GM19395 (cell line): ENCODE data around the gene SIRT3.

Experiments
- ATAC-seq: cut with Tn5 transposase; IDR thresholded peaks from one replicate; pipeline ENCODE4 v1.9.1; 2021; ENCODE audit warnings: mild to moderate bottlenecking, moderate library complexity; ENCODE audit not compliant: unreplicated experiment

The SIRT3 gene

GRCh38 chr11:271319-271715 lies 35.2 kb upstream of the SIRT3 start:
- ATAC-seq: no peak

- ATAC-seq: no peak
These were observed 34.5 kb upstream of the SIRT3 start for GRCh38 chr11:270451-271318.

GRCh38 chr11:269146-269890 lies 33.2 kb upstream of the SIRT3 start:
- ATAC-seq: peak; percentile 68

DNA sequence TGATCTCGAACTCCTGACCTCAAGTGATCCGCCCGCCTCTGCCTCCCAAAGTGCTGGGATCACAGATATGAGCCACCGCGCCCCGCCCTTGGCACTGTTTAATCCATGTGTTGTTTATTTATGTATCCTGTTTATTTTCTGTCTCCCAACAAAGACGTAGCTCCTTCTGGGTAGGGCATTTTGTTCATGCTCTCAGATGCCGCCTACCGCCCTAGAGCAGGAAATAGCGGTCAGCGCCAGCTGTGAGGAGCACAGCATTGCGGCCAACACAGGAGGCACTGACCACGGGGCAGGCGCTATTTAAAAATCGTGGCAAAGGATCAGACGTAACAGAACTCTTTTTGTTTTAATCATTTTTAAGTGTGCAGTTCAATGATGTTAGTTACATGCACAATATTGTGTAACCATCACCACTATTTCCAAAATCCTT lies 32.6 kb upstream of the SIRT3 start:
- peak; percentile 38 for ATAC-seq

GRCh38 chr11:267491-267994 lies 31.4 kb upstream of the SIRT3 start:
- ATAC-seq: no peak

- ATAC-seq: no peak
These were observed 30.7 kb upstream of the SIRT3 start for GRCh38 chr11:266676-267439.

- ATAC-seq: no peak
These were observed 25.5 kb upstream of the SIRT3 start for GRCh38 chr11:261624-262023.

DNA sequence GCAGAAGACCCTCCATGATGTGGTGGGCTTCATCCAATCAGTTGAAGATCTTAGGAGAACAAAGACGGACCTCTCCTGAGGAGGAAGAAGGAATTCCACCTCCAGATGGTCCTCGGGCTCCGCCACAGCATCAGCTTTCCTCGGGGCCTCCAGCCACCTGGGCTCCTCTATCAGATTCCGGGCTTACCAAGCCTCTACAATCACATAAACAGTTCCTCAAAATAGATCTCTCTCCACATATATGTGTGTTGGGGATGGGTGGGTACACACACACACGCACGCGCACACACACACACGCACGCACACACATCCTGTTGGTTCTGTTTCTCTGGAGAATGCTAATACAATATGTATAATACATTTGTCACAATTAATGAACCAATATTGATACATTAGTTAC lies 23.3 kb upstream of the SIRT3 start:
- ATAC-seq: no peak

- ATAC-seq: no peak
These were observed 21.8 kb upstream of the SIRT3 start for GRCh38 chr11:257766-258493.

DNA sequence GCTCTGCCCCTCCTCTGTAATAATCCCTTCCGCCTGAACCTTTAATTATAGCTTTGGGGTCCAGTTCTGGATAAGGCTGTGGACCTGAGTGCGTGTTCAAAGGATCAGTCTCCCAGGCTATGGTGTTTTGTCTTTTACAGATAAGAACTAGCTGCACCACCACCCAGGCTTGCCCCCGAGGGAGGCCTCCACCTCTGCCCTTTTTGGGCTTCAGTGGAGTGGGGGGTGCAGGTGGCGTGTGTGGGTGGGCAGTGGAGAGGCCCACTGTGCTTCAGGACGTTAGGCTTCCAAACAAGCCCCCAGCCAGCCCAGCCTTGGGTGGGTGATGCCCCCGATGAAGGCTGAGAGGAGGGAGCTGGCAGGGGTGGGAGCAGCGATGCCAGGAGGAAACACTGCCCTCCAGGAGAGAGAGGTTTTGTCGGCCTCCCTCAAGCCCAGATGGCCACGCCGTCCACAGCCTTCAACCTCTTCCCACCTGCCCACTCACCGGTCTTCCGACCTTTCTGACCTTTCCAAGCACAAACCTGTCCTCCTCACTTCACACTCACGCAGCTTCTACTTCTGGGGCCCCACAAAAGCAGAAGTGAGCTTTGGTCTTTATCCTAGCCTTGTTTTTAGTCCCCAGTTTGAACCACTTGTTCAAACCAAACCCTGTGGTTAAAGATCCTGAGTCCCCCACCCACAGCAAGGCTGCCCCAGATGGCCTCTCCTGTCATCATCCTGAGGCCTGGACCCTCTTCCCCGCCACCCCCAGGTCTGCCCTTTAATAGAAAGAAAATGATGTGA lies 21.0 kb upstream of the SIRT3 start:
- no peak for ATAC-seq

DNA sequence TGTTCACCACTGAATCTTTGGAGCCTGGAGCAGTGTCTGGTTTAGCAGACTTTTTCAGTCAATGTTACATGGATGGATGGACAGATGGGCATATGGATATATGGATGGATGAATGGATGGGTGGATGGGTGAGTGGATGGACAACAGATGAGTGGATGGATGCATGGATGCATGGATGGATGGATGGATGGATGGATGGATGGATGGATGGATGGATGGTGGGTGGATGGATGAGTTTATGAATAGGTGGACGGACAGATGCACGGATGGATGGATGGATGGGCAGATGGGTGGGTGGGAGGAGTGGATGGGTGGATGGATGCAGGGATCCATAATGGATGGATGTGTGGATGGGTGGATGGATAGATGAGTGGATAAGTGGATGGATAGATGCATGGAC lies 19.7 kb upstream of the SIRT3 start:
- ATAC-seq: no peak

DNA sequence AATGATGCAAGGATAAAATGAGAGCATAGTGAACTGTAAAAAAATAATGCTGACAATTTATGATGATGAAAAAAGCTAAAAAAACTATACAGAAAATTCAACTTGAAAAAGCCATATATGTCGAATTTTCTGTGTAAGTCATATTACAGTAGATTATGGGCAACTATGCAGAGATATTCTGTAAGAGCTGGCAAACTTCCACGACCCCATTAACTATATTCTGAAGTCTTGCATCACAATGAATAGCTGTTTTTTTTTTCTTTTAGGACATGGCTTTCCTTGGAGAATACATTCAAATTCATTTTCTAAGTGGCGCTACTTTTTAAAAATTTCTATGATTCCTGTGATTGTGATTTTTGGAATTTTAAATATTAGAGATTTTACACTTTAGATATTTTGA lies 19.0 kb upstream of the SIRT3 start:
- no peak for ATAC-seq

DNA sequence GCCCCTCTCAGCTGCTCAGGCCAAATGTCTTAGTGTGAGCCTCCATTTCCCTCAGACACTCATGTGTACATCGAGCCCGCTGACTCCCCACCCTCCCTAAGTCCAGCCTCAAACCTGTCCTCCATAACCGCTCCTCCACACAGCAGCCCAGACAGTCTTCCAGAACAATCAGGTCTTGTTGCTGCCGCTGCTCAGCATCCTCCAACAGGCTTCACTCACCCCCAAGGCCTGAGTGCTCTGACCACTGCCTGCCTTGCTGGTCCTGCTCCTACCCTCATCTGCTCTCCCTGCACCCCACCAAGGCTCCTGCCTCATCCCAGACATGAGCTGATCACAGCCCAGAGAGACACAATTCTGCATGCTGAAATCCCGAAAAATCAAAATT lies 17.7 kb upstream of the SIRT3 start:
- ATAC-seq: no peak

- ATAC-seq: no peak
These were observed 17.2 kb upstream of the SIRT3 start for GRCh38 chr11:253160-253885.

DNA sequence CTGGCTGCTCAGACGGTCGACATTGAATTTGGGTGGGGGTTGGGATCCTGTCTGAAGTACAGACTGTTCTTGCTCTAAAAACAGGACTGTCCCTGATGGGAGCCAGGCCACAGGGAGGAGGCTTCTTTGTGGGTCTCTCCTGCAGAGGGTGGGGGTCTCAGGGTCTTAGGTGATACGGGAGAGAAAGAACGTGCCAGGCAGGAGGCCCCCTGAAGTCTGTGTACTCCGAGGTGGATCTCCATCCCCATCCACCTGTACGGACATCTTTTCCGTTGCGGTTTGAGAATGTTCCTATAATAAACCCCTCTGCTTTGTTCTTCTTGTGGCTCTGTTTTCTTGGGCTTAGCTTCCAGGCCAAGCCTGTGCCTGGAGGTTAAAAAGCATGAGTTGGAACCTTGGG lies 16.5 kb upstream of the SIRT3 start:
- no peak for ATAC-seq

DNA sequence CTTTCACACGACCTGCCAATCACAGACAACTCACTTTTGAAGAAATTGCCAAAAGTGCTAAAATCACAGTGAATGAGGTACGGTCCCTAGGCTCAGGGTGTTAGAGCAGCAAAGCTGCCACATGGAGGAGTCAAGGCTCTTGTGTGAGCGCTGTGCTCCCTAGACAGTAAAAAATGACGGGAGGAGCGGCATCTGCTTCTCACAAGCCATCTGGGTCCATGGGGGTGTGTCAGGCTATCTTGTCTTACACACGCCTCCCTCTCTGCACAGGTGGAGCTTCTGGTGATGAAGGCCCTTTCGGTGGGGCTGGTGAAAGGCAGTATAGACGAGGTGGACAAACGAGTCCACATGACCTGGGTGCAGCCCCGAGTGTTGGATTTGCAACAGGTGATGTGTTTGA lies 15.4 kb upstream of the SIRT3 start:
- no peak for ATAC-seq

GRCh38 chr11:250740-251299 lies 14.7 kb upstream of the SIRT3 start:
- ATAC-seq: no peak

- no peak for ATAC-seq
These were observed 14.1 kb upstream of the SIRT3 start for GRCh38 chr11:250274-250673.

DNA sequence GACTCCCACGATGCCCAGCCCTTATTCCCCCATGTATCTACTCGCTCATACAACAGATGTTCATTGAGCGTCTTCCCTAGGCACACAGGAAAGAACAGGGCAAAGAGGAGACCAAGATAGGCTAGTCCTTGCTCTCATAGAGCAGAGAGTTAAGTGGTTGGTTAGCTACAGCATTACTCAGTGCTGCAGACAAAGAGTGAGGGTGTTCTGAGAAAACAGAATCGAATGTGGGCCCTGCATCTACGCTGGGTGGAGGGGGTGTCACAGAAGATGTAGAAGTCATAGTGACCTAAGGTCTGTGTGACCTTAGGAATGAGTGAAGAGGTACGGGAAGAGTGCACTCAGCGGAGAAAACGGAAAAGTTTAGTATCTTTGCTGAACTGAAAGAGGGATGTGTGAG lies 12.9 kb upstream of the SIRT3 start:
- ATAC-seq: no peak
